Ovary (tissue), 9 donors: ENCODE data around the gene ENOPH1. TPM values are rescaled to one million over a fixed set of nuclear protein-coding genes. Genes with fewer than 3 reads are reported as not detected.

Experiments
- DNase-seq, 5 donors: peaks; one replicate each; pipeline ENCODE4 v3.0.0-alpha.2; 2019 to 2020
- H3K27ac ChIP-seq, 2 donors: fragments of 200-600 bp; one replicate each; pipeline versions ENCODE4 v1.5.1 to v1.8.0; 2019 to 2022
- H3K27me3 ChIP-seq: fragments of 200-600 bp; one replicate; pipeline ENCODE4 v1.8.0; 2022
- H3K36me3 ChIP-seq: fragments of 200-600 bp; sonication (generic); one replicate; pipeline ENCODE4 v1.5.1; 2019
- H3K4me1 ChIP-seq: one replicate; pipeline ENCODE4 v1.8.1; 2013; ENCODE audit warnings: mild to moderate bottlenecking, moderate library complexity; ENCODE audit not compliant: insufficient read depth
- H3K4me3 ChIP-seq: fragments of 200-600 bp; sonication (generic); one replicate; pipeline ENCODE4 v1.5.1; 2017
- H3K9me3 ChIP-seq, 2 donors: fragments of 200-600 bp in 1 of 2; sonication (generic) in 1 of 2; one replicate each; pipeline versions ENCODE4 v1.5.1 to v1.8.1; 2013 to 2019; ENCODE audit warnings: mild to moderate bottlenecking in 1 of 2, moderate library complexity in 1 of 2
- EP300 ChIP-seq: sonication (generic); formaldehyde crosslinking; IDR thresholded peaks from one replicate; pipeline ENCODE4 v1.6.1; 2017; ENCODE audit warnings: antibody characterized with exemption
- POLR2A ChIP-seq: fragments of 450-650 bp; IDR thresholded peaks from one replicate; pipeline ENCODE4 v1.6.1; 2017; ENCODE audit warnings: antibody characterized with exemption, mild to moderate bottlenecking, moderate library complexity
- WGBS, 3 donors: extraction: QIAGEN DNeasy Blood & Tissue Kit in 1 of 3; methylation state at CpG; one replicate each; pipeline versions ENCODE4 v1.1.5 to v1.1.7; 2013 to 2017; 5-methylcytosine and 5-hydroxymethylcytosine counted together
- intact Hi-C, 4 donors: fragments of 100-400 bp; cut with DNase I; formaldehyde crosslinking; loops; one replicate each; pipeline versions ENCODE4 v1.11.0 to v1.15.1; 2022 to 2023
- polyA plus RNA-seq, 2 donors: library from polyadenylated mRNA; stranded (reverse); fragments of 200-250 nt in 1 of 2; fragments of 350-450 nt in 1 of 2; fragmentation: Illumina TruSeq in 1 of 2; extraction: RNeasy Lipid Tissue Mini Kit (QIAGEN cat#74804) in 1 of 2; gene quantifications; one replicate each; pipeline ENCODE4 v1.2.3, GENCODE V29; 2013 to 2014
- total RNA-seq, 7 donors: library from RNA; depleted of rRNA in 2 of 7; stranded (reverse); fragments of >200 nt in 2 of 7; fragmentation: NEBNext Ultra II Directional in 3 of 7; extraction: Animal tissue kit (Norgen Biotek cat#: 25700) in 3 of 7; gene quantifications; one replicate each; pipeline versions ENCODE4 v1.1.0 to v1.2.4, GENCODE V29; 2016 to 2023
- TF ChIP-seq, protein P1 (sequence below), 3 donors: fragments of 450-650 bp in 2 of 3; fragments of 200-600 bp in 1 of 3; IDR thresholded peaks; one replicate each; pipeline versions ENCODE4 v1.5.1 to v1.8.0; 2016 to 2022; ENCODE audit warnings: antibody characterized with exemption in 3 of 3, mild to moderate bottlenecking in 1 of 3
- donor health status: DM: no; HTN: no; CAD: no; lungs with moderate emphysema.
- donor health status: DM: no; HTN: no; CAD: no.
- donor health status: Bipolar disorder and iron deficiency.
- donor health status: DM: yes; HTN: yes; CAD: no.
- donor health status: DM: no; HTN: no; CAD: no.
- donor health status: DM: yes; HTN: yes; CAD: no.

Gene ENOPH1
- total and polyA plus RNA-seq, 9 donors: 16.1 to 34.2 (median 24.1) TPM

DNA sequence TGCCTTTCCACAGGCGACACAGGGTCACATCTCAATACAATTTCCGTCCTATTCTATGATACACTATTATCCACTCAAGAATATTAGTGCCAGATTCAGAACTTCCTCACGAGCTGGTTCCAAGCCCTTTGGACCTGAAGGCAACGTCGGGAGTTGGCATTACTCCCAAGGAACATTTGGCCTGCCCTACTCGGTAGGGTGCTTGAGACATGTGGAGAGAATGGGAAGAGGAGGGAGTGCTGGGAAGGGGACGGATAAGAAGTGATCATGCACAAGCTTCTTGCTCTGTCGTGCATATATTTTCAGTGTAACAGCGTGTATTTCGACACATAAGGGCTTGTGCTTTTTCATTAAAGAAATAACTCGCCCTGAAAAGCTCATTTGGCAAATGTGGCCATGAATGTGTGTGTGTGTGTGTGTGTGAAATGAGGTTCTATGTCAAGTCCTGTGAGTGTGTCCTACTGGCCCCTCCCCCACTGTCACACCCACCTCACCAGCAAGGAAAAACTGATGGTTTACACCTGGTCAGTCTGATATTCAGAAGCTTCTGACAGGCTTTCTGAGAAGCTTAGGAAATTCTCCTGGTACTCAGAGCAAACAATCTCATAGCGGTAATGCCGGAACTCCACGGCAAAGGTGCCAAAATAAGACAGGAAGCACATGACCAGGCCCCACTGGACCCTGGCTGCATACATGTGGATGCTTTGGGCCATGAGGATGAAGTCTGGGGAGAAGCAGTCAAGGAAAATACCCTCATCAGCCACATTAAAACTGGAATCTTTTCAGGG is 54.8 kb downstream of the ENOPH1 start:
- Histone ChIP-seq H3K9me3 (no peaks in the 10 kb centered on the region), H3K27me3 (no peaks in the 10 kb centered on the region), H3K4me3 (no peak overlapping the region), H3K36me3 (no peaks in the 10 kb centered on the region), H3K4me1 (peaks cover 2% of the 10 kb centered on the region), H3K27ac (no peak overlapping the region)
- no peak for DNase-seq
- TF ChIP-seq, protein P1, sequence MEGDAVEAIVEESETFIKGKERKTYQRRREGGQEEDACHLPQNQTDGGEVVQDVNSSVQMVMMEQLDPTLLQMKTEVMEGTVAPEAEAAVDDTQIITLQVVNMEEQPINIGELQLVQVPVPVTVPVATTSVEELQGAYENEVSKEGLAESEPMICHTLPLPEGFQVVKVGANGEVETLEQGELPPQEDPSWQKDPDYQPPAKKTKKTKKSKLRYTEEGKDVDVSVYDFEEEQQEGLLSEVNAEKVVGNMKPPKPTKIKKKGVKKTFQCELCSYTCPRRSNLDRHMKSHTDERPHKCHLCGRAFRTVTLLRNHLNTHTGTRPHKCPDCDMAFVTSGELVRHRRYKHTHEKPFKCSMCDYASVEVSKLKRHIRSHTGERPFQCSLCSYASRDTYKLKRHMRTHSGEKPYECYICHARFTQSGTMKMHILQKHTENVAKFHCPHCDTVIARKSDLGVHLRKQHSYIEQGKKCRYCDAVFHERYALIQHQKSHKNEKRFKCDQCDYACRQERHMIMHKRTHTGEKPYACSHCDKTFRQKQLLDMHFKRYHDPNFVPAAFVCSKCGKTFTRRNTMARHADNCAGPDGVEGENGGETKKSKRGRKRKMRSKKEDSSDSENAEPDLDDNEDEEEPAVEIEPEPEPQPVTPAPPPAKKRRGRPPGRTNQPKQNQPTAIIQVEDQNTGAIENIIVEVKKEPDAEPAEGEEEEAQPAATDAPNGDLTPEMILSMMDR (IDR thresholded peaks at IDR 0.05): no peak
- TF ChIP-seq POLR2A (no peak), EP300 (no peak)
- intact Hi-C loops: no loop called here
- 84 to 85% (median 84%) methylated on average over 14 of the region's 14 CpGs for WGBS, 3 donors

DNA sequence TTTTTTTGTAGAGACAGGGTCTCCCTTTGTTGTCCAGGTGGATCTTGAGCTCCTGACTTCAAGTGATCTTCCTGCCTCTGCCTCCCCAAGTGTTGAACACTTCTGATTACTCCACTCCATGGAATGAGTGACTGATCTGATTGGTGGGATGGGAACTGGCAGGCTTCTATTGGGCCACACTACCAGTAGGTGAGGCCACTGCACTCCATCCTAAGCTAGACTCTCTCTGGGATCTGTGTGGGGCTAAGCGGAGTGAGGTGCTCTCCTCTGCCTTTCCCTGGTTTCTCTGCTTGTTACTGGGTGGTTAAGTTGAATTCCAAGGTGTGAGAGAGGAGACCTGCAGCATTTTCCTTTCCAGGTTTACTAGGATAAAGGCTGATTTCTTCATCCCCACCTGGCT is 58.7 kb downstream of the ENOPH1 start:
- H3K36me3 ChIP-seq: no peaks in the 10 kb centered on the region
- 94 to 97% (median 96%) methylated on average over 1 of the region's 1 CpG for WGBS, 3 donors
- TF ChIP-seq POLR2A (no peak), EP300 (no peak)
- TF ChIP-seq, protein P1 (IDR thresholded peaks at IDR 0.05): no peak
- H3K4me3 ChIP-seq: no peak overlapping the region
- no peaks in the 10 kb centered on the region for H3K27me3 ChIP-seq
- intact Hi-C loops: no loop called here
- peaks cover 2% of the 10 kb centered on the region for H3K4me1 ChIP-seq
- no peaks in the 10 kb centered on the region for H3K9me3 ChIP-seq
- DNase-seq: no peak
- H3K27ac ChIP-seq: no peak overlapping the region

DNA sequence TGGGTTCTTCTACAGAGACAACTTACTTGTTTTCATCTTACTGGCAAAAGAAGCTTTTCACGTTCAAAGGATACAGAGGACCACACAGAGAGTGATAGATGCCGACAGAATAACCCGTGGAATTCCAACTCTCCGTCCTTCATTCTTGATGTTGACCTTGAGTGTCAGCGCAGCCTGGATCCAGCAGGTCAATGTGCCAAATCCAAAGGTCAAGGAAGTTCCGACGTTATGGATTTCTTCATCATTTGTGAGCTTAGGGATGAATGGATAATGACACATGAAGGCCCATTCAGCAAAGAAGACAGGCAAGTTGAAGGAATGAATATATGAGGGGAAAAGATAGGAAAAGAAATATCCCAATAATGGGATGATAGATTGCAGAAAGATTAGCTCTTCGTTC is 59.6 kb downstream of the ENOPH1 start:
- Histone ChIP-seq H3K36me3 (no peaks in the 10 kb centered on the region), H3K9me3 (no peaks in the 10 kb centered on the region), H3K27ac (no peak overlapping the region), H3K4me3 (no peak overlapping the region), H3K27me3 (no peaks in the 10 kb centered on the region), H3K4me1 (peaks cover 2% of the 10 kb centered on the region)
- TF ChIP-seq EP300: no peak
- TF ChIP-seq, protein P1 (IDR thresholded peaks at IDR 0.05): no peak
- no peak for TF ChIP-seq POLR2A
- no peak for DNase-seq
- intact Hi-C loops: no loop called here
- whole genome bisulfite sequencing, 3 donors: 16 to 23% (median 16%) methylated on average over 8 of the region's 8 CpGs

DNA sequence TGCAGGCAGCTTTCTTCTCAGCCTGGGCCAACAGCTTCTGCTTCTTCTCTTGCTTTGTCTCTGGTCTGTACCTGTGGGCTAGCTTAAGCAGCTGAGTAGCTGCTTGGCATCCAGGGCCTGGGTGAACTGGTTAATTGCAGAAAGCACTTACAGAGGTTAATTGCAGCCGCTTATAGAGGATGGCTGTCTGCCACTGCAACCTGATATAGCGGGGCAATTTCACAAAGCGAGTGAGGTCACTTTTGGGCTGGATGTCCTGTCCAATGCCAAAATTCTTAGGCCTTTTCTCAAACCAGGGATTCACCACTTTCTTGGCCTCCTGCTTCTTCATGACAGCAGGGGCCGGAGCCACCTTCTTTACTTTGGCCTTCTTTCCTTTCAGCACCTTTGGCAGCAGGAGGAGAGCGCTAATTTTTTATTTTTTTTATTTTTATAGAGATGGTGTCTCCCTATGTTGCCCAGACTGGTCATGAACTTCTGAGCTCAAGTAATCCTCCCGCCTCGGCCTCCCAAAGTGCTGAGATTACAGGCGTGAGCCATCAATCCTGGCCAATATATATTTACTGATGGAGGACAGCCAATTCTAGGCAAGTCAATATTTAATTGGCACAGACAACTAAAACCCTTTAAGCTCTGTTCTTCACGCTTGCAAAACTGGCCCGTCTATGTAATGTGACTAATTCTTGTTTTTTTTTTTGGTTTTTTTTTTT is 61.0 kb downstream of the ENOPH1 start:
- intact Hi-C loops: no loop called here
- Histone ChIP-seq H3K36me3 (no peaks in the 10 kb centered on the region), H3K4me1 (peaks cover 2% of the 10 kb centered on the region), H3K27ac (no peak overlapping the region), H3K27me3 (no peaks in the 10 kb centered on the region), H3K4me3 (no peak overlapping the region), H3K9me3 (no peaks in the 10 kb centered on the region)
- no peak for DNase-seq
- TF ChIP-seq POLR2A (no peak), EP300 (no peak)
- TF ChIP-seq, protein P1 (IDR thresholded peaks at IDR 0.05): no peak
- 91 to 94% (median 92%) methylated on average over 10 of the region's 10 CpGs for WGBS, 3 donors
